Purkinje cell (primary cell): ENCODE results near the gene NOBOX. TPM values are rescaled to one million over a fixed set of nuclear protein-coding genes. Genes with fewer than 3 reads are reported as not detected.

ENCODE experiments used
- polyA plus RNA-seq: library from polyadenylated mRNA; unstranded; fragments of >200 nt; fragmentation: Nextera tagmentation; gene quantifications from 2 replicates; pipeline ENCODE4 v1.2.1, GENCODE V29; 2014

The NOBOX gene
- polyA plus RNA-seq = not detected in 2 replicates

GRCh38 chr7:144403649-144404061, at the start of gene NOBOX:
NOBOX (minus strand) TSS chr7:144403693.

GRCh38 chr7:144355176-144355822, 48.2 kb downstream of the NOBOX start, which contains the start of gene ARHGEF5:
ARHGEF5 (plus strand) TSS chr7:144355402; CDS start chr7:144362670, 7,268 bp downstream.

Other genes starting within 250 kb of the NOBOX start
- gene CTAGE4, start 220.2 kb downstream of the NOBOX start, polyA plus RNA-seq = not detected in 2 replicates
- not detected in 2 replicates for gene ARHGEF35, start 207.9 kb downstream of the NOBOX start, polyA plus RNA-seq
- gene OR2A42, start 164.1 kb downstream of the NOBOX start, polyA plus RNA-seq = not detected in 2 replicates
- gene OR2A7, start 138.9 kb downstream of the NOBOX start, polyA plus RNA-seq = not detected in 2 replicates
- gene CTAGE8, start 134.4 kb downstream of the NOBOX start, polyA plus RNA-seq = not detected in 2 replicates
- not detected in 2 replicates for gene OR2A1, start 91.3 kb downstream of the NOBOX start, polyA plus RNA-seq
- not detected in 2 replicates for gene ARHGEF5, start 48.3 kb downstream of the NOBOX start, polyA plus RNA-seq